Endothelial cell of umbilical vein (primary cell): ENCODE results near the gene NUDT14. TPM values are rescaled to one million over a fixed set of nuclear protein-coding genes. Genes with fewer than 3 reads are reported as not detected.

ENCODE experiments used
- BruUV-seq: library from RNA; stranded (reverse); fragments of 400-500 nt; replicated peaks from 2 replicates; lab custom pipeline; 2021; lab: Mats Ljungman, UMichigan
- CTCF ChIA-PET: fragments of 300-600, 350-600 bp; sonication (Branson Sonifier 250); formaldehyde crosslinking; loops from one replicate; lab custom pipeline; 2021; ENCODE audit warnings: antibody characterized with exemption, inconsistent platforms; lab: Charles Lee
- POLR2A ChIA-PET: fragments of 300-600, 350-600 bp; sonication (Branson Sonifier 250); formaldehyde crosslinking; loops from one replicate; lab custom pipeline; 2021; ENCODE audit warnings: antibody characterized with exemption, inconsistent platforms; lab: Charles Lee
- DNase-seq: peaks from one replicate; pipeline ENCODE4 v3.0.0-alpha.2; 2011; ENCODE audit warnings: low read depth, low spot score
- FAIRE-seq: peaks from 2 replicates; lab custom pipeline; 2011; peaks lifted over from hg19 to GRCh38; lab: Jason Lieb, UNC
- H2AFZ ChIP-seq: 2 replicates; pipeline ENCODE4 v1.6.0; 2012; ENCODE audit warnings: low read depth, low read length, control low read depth, inconsistent platforms
- H3K27ac ChIP-seq: 2 replicates; pipeline ENCODE4 v1.5.1; 2011; ENCODE audit warnings: low read depth, mild to moderate bottlenecking, control low read depth, low read length, moderate library complexity; ENCODE audit not compliant: insufficient read depth
- H3K27me3 ChIP-seq, 2 experiments: 2 replicates each; pipeline versions ENCODE4 v1.6.0 to v1.6.1; 2011; ENCODE audit warnings: low read length in 2 of 2, mixed read lengths in 1 of 2; ENCODE audit not compliant: control insufficient read depth in 2 of 2, insufficient read depth in 2 of 2
- H3K36me3 ChIP-seq, 2 experiments: 2 replicates in 1 of 2; 3 replicates in 1 of 2; pipeline ENCODE4 v1.5.1; 2011; ENCODE audit warnings: low read length in 2 of 2, mild to moderate bottlenecking in 1 of 2, moderate library complexity in 1 of 2; ENCODE audit not compliant: control insufficient read depth in 2 of 2, insufficient read depth in 2 of 2; ENCODE audit errors: extremely low read depth in 1 of 2
- H3K4me1 ChIP-seq: 3 replicates; pipeline ENCODE4 v1.5.1; 2011; ENCODE audit warnings: mild to moderate bottlenecking, low read length; ENCODE audit not compliant: control insufficient read depth, insufficient read depth; ENCODE audit errors: extremely low read depth
- H3K4me2 ChIP-seq: 2 replicates; pipeline ENCODE4 v1.6.1; 2011; ENCODE audit warnings: low read length, control low read depth, mixed read lengths; ENCODE audit not compliant: insufficient read depth
- H3K4me3 ChIP-seq, 3 experiments: fragments of 200-600 bp in 1 of 3; sonication (generic), shearing (Covaris generic) in 1 of 3; replicated peaks in 1 of 3; 2 replicates each; pipeline ENCODE4 v1.5.1; 2011 to 2016; ENCODE audit warnings: control low read depth in 3 of 3, low read length in 3 of 3, mild to moderate bottlenecking in 2 of 3, inconsistent platforms in 1 of 3, low read depth in 1 of 3, moderate library complexity in 1 of 3; ENCODE audit not compliant: insufficient read depth in 1 of 3
- H3K79me2 ChIP-seq: 2 replicates; pipeline ENCODE4 v1.6.0; 2012; ENCODE audit warnings: low read length, inconsistent platforms; ENCODE audit not compliant: control insufficient read depth, insufficient read depth
- H3K9ac ChIP-seq: replicated peaks from 2 replicates; pipeline ENCODE3; 2011; ENCODE audit warnings: low read length, control low read depth; ENCODE audit not compliant: insufficient read depth; ENCODE audit errors: extremely low read depth
- H3K9me1 ChIP-seq: replicated peaks from 3 replicates; pipeline ENCODE4 v1.6.0; 2011; ENCODE audit warnings: mild to moderate bottlenecking, low read length; ENCODE audit not compliant: control insufficient read depth, insufficient read depth; ENCODE audit errors: extremely low read depth
- H3K9me3 ChIP-seq: replicated peaks from 2 replicates; pipeline ENCODE4 v1.5.1; 2012; ENCODE audit warnings: low read length, inconsistent platforms; ENCODE audit not compliant: control insufficient read depth, insufficient read depth
- H4K20me1 ChIP-seq: replicated peaks from 2 replicates; pipeline ENCODE3; 2011; ENCODE audit warnings: mild to moderate bottlenecking, low read length; ENCODE audit not compliant: control insufficient read depth, insufficient read depth; ENCODE audit errors: extremely low read depth
- EZH2 ChIP-seq: IDR thresholded peaks from 2 replicates; pipeline ENCODE4 v1.6.1; 2012; ENCODE audit warnings: borderline replicate concordance, low read depth, mild to moderate bottlenecking, moderate library complexity, low read length, inconsistent platforms; ENCODE audit not compliant: severe bottlenecking
- FOS ChIP-seq: IDR thresholded peaks from 2 replicates; pipeline ENCODE4 v1.6.1; 2011; ENCODE audit warnings: mild to moderate bottlenecking, low read length, moderate library complexity, borderline replicate concordance; ENCODE audit not compliant: insufficient read depth
- GATA2 ChIP-seq: IDR thresholded peaks from 2 replicates; pipeline ENCODE4 v1.7.0; 2011; ENCODE audit warnings: low read depth, mild to moderate bottlenecking, moderate library complexity, mixed read lengths, low read length; ENCODE audit not compliant: insufficient read length, insufficient read depth
- JUN ChIP-seq: IDR thresholded peaks from 2 replicates; pipeline ENCODE4 v1.6.1; 2011; ENCODE audit warnings: borderline replicate concordance, low read depth; ENCODE audit not compliant: insufficient read length, insufficient read depth
- MYC ChIP-seq: IDR thresholded peaks from one replicate; pipeline ENCODE4 v1.6.1; 2011; ENCODE audit warnings: mild to moderate bottlenecking, low read depth, low read length
- POLR2A ChIP-seq: IDR thresholded peaks from 2 replicates; pipeline ENCODE4 v1.6.1; 2012; ENCODE audit warnings: low read depth, mild to moderate bottlenecking, control low read depth, low read length
- POLR2AphosphoS5 ChIP-seq: IDR thresholded peaks from 2 replicates; pipeline ENCODE4 v1.6.1; 2012; ENCODE audit warnings: low read depth, mild to moderate bottlenecking, control low read depth, low read length, moderate library complexity; ENCODE audit not compliant: insufficient read depth
- dilution Hi-C: fragments of 300-500 bp; cut with MboI; formaldehyde crosslinking; loops from one replicate; pipeline ENCODE4 v1.15.0; 2019; ENCODE audit warnings: low sequenced_read_pairs; ENCODE audit not compliant: extremely low pct_ligation_motif_present
- intact Hi-C: fragments of 100-400 bp; cut with micrococcal nuclease; formaldehyde crosslinking; loops from one replicate; pipeline ENCODE4 v1.10.0; 2022
- polyA plus RNA-seq, 4 experiments: library from polyadenylated mRNA; depleted of rRNA in 3 of 4; stranded (reverse) in 3 of 4; unstranded in 1 of 4; fragments of >200 nt; gene quantifications; 2 replicates each; pipeline versions ENCODE4 v1.2.1 to v1.2.3, GENCODE V29; 2011 to 2012; ENCODE audit warnings: missing spikeins in 1 of 4
- total RNA-seq: library from RNA; stranded (reverse); gene quantifications from 2 replicates; pipeline ENCODE4 v1.2.3, GENCODE V29; 2021
- TF ChIP-seq, protein P1 (sequence below): IDR thresholded peaks from 2 replicates; pipeline ENCODE4 v1.6.1; 2011; ENCODE audit not compliant: insufficient read depth, insufficient read length
- TF ChIP-seq, protein P2 (sequence below), 2 donors: IDR thresholded peaks; 1 replicate in 1 of 2; 2 replicates in 1 of 2; pipeline ENCODE4 v1.5.1; 2011; ENCODE audit warnings: low read length in 2 of 2, mild to moderate bottlenecking in 2 of 2, moderate library complexity in 2 of 2, control low read depth in 1 of 2, inconsistent platforms in 1 of 2, low read depth in 1 of 2; ENCODE audit not compliant: insufficient read depth in 1 of 2; ENCODE audit errors: extremely low read depth in 1 of 2

Gene NUDT14
- total and polyA plus RNA-seq, 2 donors (not counting 3 experiments of a cell fraction or from before 2014, with no cell fraction given) = 97.7 to 103 TPM

DNA sequence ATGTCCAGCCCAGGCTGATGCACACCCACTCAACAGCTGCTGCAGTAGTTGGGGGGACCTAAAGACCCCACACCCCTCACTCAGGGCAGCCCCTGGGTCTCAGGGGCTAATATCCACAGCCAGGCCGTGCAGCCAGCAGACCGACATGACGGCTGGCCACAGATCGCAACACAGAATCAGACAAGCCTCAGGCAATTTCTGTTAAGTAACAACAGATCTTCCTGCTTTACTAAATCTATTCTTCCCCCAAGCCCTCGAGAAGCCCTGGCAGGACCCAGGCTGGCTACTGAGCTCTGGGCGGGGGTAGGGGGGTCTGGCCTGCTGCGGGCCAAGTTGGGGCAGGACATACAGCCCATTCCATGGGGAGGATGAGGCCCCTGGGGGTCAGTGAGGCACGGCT lies 28.0 kb upstream of the NUDT14 start:
- intact Hi-C loops = loop anchor here (10.0 kb wide), 1 partner anchor 46 kb away; no protein-coding TSS in a partner anchor
- dilution Hi-C loops = no loop called here
- no peak overlapping the region for H3K4me3 ChIP-seq

DNA sequence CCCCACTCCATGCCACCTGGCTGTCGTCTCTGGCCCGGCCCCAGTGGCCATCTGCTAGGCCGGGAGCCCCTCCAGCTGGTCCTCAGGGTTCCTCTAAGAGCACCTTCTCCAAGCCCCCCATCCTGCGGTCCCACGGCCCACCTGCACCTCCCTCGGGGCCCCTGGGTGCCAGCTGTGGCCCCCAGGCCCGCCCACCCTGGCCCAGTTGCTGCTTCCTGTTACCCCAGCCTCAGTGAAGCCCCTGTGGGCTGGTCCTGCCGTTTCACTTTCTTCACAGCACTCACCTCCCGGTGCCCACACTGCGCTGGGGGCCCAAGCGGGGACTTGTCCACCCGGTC lies 27.6 kb upstream of the NUDT14 start:
- no peaks in the 10 kb centered on the region for H4K20me1 ChIP-seq
- no peak overlapping the region for H3K27ac ChIP-seq
- no peaks in the 10 kb centered on the region for H3K79me2 ChIP-seq
- peaks cover 0 to 11% of the 10 kb centered on the region in 2 experiments for H3K36me3 ChIP-seq
- H2AFZ ChIP-seq = no peak overlapping the region
- dilution Hi-C loops (no loop called here), intact Hi-C loops (loop anchor here (10.0 kb wide), 1 partner anchor 46 kb away; no protein-coding TSS in a partner anchor)
- H3K27me3 ChIP-seq = no peaks in the 10 kb centered on the region
- TF ChIP-seq, protein P1, sequence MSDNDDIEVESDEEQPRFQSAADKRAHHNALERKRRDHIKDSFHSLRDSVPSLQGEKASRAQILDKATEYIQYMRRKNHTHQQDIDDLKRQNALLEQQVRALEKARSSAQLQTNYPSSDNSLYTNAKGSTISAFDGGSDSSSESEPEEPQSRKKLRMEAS = no peak
- TF ChIP-seq FOS = no peak
- TF ChIP-seq JUN = no peak
- TF ChIP-seq EZH2 = no peak
- no peak for TF ChIP-seq GATA2
- no peak for TF ChIP-seq POLR2A
- TF ChIP-seq POLR2AphosphoS5 = no peak
- TF ChIP-seq, protein P2, sequence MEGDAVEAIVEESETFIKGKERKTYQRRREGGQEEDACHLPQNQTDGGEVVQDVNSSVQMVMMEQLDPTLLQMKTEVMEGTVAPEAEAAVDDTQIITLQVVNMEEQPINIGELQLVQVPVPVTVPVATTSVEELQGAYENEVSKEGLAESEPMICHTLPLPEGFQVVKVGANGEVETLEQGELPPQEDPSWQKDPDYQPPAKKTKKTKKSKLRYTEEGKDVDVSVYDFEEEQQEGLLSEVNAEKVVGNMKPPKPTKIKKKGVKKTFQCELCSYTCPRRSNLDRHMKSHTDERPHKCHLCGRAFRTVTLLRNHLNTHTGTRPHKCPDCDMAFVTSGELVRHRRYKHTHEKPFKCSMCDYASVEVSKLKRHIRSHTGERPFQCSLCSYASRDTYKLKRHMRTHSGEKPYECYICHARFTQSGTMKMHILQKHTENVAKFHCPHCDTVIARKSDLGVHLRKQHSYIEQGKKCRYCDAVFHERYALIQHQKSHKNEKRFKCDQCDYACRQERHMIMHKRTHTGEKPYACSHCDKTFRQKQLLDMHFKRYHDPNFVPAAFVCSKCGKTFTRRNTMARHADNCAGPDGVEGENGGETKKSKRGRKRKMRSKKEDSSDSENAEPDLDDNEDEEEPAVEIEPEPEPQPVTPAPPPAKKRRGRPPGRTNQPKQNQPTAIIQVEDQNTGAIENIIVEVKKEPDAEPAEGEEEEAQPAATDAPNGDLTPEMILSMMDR (IDR thresholded peaks at IDR 0.05; ENCODE audit: extremely low read depth in 1 of 2, insufficient read depth in 1 of 2, low read depth in 1 of 2, low read length in 2 of 2) = no peak
- no peak for TF ChIP-seq MYC
- no peaks in the 10 kb centered on the region for H3K9me1 ChIP-seq
- H3K4me3 ChIP-seq = no peak overlapping the region
- no peak overlapping the region for H3K4me2 ChIP-seq
- ChIA-PET POLR2A (no interaction called here), CTCF (no interaction called here)
- DNase-seq (no peak), FAIRE-seq (no peak)
- H3K4me1 ChIP-seq = no peaks in the 10 kb centered on the region
- BruUV-seq = no TSS peak
- no peaks in the 10 kb centered on the region for H3K9me3 ChIP-seq
- no peak overlapping the region for H3K9ac ChIP-seq

More for the DNA sequence above, 28.0 kb upstream of the NUDT14 start:
- CTCF ChIA-PET = no interaction called here
- no peak overlapping the region for H3K9ac ChIP-seq
- POLR2A ChIA-PET = no interaction called here
- no peaks in the 10 kb centered on the region for H3K9me3 ChIP-seq
- H2AFZ ChIP-seq = no peak overlapping the region
- DNase-seq (no peak), FAIRE-seq (no peak)
- peaks cover 0 to 12% of the 10 kb centered on the region in 2 experiments for H3K36me3 ChIP-seq
- no peaks in the 10 kb centered on the region for H4K20me1 ChIP-seq
- H3K9me1 ChIP-seq = no peaks in the 10 kb centered on the region
- no peak overlapping the region for H3K4me2 ChIP-seq
- H3K79me2 ChIP-seq = no peaks in the 10 kb centered on the region
- no peaks in the 10 kb centered on the region for H3K27me3 ChIP-seq
- no peak overlapping the region for H3K27ac ChIP-seq
- H3K4me1 ChIP-seq = no peaks in the 10 kb centered on the region
- no peak for TF ChIP-seq EZH2
- no peak for TF ChIP-seq POLR2A
- TF ChIP-seq MYC = no peak
- no peak for TF ChIP-seq POLR2AphosphoS5
- BruUV-seq = no TSS peak
